ENCODE data around the gene ZNF385C.
"Not testable (repeated sequence)": the region's sequence is repeated elsewhere in the genome, so short reads cannot be mapped to it uniquely, and the experiment has no call there.

The ZNF385C gene

GRCh38 chr17:42097691-42098631, at the start of gene ZNF385C:
Gene ZNF385C, minus strand, starts transcription at chr17:42098473. Its CDS starts 35,417 bp downstream, at chr17:42063056.
- no peak for DNase-seq

GRCh38 chr17:42146911-42147607, 48.8 kb upstream of the ZNF385C start:
- DNase-seq = no peak

GRCh38 chr17:42143138-42143537, 44.9 kb upstream of the ZNF385C start:
- not testable (repeated sequence) for DNase-seq

DNA sequence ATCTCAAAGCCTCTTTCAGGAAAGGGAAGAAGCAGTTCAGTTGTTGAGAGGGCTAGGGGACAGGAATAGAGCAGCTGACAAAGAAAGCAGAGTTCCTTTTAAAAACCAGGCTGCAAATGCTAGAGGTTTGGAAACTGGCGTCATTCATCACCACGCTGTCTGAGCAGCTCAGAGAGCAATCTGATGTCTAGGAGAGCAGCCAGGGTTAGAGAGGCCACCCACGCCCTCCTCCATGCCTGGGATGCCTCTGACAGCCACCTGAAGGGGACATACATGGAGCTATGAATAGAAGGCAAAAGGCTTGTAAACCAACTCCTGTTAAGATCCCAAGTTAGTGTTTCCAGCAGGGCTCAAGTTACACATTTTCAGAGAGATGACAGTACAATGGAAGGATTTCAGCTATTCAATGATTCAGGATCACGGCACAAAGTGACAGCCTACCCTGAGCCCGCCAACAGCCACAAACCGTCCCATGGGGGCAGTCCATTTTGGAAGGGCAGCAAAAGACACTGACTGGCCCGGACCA, 44.2 kb upstream of the ZNF385C start:
- DNase-seq = no peak

- DNase-seq = no peak
Measured at GRCh38 chr17:42141382-42141781, 43.1 kb upstream of the ZNF385C start.

- not testable (repeated sequence) for DNase-seq
Measured at GRCh38 chr17:42140690-42141089, 42.4 kb upstream of the ZNF385C start.

- DNase-seq = no peak
Measured at GRCh38 chr17:42138749-42139492, 40.6 kb upstream of the ZNF385C start.

DNA sequence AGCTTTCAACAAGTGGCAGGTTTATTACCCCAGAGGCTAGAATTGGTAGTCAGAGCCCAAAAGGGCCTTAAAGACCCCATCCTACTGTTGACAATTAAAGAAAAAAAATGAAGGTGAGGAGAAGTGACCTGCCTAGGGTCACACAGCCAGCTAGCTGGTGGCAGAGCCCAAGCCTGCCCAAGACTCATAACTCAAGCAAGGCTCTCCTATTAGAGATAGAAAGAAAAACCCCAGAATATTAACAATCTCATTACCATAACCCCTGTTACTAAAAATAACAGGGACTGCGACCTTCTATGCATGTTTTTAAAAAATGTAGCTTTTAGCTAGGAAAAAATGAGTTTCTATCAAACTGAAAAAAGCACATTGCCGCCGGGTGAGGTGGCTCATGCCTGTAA, 38.4 kb upstream of the ZNF385C start:
- no peak for DNase-seq

GRCh38 chr17:42135664-42136653, 37.7 kb upstream of the ZNF385C start:
- peak; percentile 30 for DNase-seq

- DNase-seq = no peak
Measured at GRCh38 chr17:42135151-42135550, 36.9 kb upstream of the ZNF385C start.

- peak; percentile 95 for DNase-seq
Measured at GRCh38 chr17:42133461-42134041, 35.3 kb upstream of the ZNF385C start.

GRCh38 chr17:42132941-42133340, 34.7 kb upstream of the ZNF385C start:
- DNase-seq = peak; percentile 94

DNA sequence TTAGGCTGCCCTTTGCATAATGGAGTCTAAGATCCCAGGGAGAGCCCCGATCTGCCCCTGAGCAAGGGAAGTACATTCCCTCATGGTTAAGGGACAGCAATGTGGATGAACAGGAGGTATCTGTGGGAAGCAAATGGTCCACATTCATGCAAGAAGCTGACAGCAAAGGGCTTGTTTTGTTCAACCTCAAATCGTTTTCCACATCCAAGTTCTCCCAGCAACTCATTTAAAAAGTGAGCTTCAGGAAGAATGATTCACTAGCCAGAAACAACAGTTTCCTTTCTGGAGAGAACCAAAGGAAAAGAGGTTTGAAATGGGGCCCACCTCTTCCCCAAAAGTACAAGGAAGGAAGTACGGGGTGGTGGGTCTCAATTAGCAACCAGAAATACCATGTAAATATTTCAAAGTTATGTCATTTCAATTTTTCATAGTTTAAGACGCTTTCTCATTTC, 33.7 kb upstream of the ZNF385C start:
- no peak for DNase-seq

GRCh38 chr17:42131232-42131631, 33.0 kb upstream of the ZNF385C start:
- no peak for DNase-seq

- no peak for DNase-seq
Measured at GRCh38 chr17:42130310-42130936, 32.1 kb upstream of the ZNF385C start.

GRCh38 chr17:42129109-42129837, 31.0 kb upstream of the ZNF385C start:
- DNase-seq = no peak

- no peak for DNase-seq
Measured at GRCh38 chr17:42127414-42127813, 29.1 kb upstream of the ZNF385C start.

- no peak for DNase-seq
Measured at GRCh38 chr17:42126836-42127235, 28.6 kb upstream of the ZNF385C start.

- no peak for DNase-seq
Measured at GRCh38 chr17:42125565-42125964, 27.3 kb upstream of the ZNF385C start.

DNA sequence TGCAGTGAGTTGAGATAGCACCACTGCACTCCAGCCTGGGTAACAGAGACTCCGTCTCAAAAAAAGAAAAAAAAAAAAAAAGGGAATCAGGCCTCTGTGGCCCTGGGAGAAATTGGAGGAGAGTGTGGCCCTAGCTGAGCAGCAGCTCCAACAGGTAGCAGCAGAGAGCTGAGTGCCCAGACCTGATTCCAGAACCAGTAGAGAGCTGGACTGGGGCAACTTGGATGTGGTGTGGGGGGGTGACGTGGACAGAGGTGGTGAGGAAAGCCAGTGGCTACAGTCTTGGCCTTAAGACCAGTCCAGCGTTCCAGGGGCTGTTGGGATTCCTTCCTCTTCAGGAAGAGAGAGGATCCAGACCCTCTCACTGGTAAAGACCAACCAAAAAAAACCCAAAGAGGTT, 26.0 kb upstream of the ZNF385C start:
- DNase-seq = no peak
